OCI-LY1 (cell line): Measurements from ENCODE around the gene HGFAC.

ENCODE experiments used
- H2AFZ ChIP-seq: fragments of 200-600 bp; sonication (generic), shearing (Covaris generic); 2 replicates; pipeline ENCODE4 v1.6.0; 2014; ENCODE audit warnings: antibody characterized with exemption, mild to moderate bottlenecking, low read length
- H3F3A ChIP-seq: fragments of 200-600 bp; sonication (generic), shearing (Covaris generic); 2 replicates; pipeline ENCODE4 v1.6.0; 2014; ENCODE audit warnings: mild to moderate bottlenecking, antibody characterized with exemption, low read length, moderate library complexity; ENCODE audit not compliant: insufficient read depth
- H3K27ac ChIP-seq: fragments of 200-600 bp; sonication (generic); 2 replicates; pipeline ENCODE4 v1.5.1; 2014; ENCODE audit warnings: low read length, mixed run types, mild to moderate bottlenecking, low read depth; ENCODE audit not compliant: poor library complexity, severe bottlenecking
- H3K27me3 ChIP-seq: fragments of 200-600 bp; sonication (generic); 2 replicates; pipeline ENCODE4 v1.6.0; 2014; ENCODE audit warnings: antibody characterized with exemption, mild to moderate bottlenecking, low read length, moderate library complexity; ENCODE audit not compliant: insufficient read depth
- H3K36me3 ChIP-seq: fragments of 200-600 bp; sonication (generic); 2 replicates; pipeline ENCODE4 v1.6.1; 2014; ENCODE audit warnings: mild to moderate bottlenecking, antibody characterized with exemption, low read length, moderate library complexity, mixed read lengths; ENCODE audit not compliant: insufficient read depth
- H3K4me1 ChIP-seq: fragments of 200-600 bp; sonication (generic); 2 replicates; pipeline ENCODE4 v1.5.1; 2014; ENCODE audit warnings: mild to moderate bottlenecking, low read length, moderate library complexity; ENCODE audit not compliant: insufficient read depth, severe bottlenecking
- H3K4me2 ChIP-seq: fragments of 200-600 bp; sonication (generic), shearing (Covaris generic); 2 replicates; pipeline ENCODE4 v1.6.1; 2014; ENCODE audit warnings: low read length
- H3K4me3 ChIP-seq: fragments of 200-600 bp; sonication (generic); 2 replicates; pipeline ENCODE4 v1.5.1; 2014; ENCODE audit warnings: low read length, low read depth, mild to moderate bottlenecking, mixed read lengths; ENCODE audit not compliant: poor library complexity, severe bottlenecking
- H3K79me2 ChIP-seq: fragments of 200-600 bp; shearing (Covaris generic); 2 replicates; pipeline ENCODE4 v1.6.1; 2016; ENCODE audit warnings: mixed run types, low read length, mixed read lengths; ENCODE audit not compliant: insufficient read depth
- H3K9ac ChIP-seq: fragments of 200-600 bp; sonication (generic), shearing (Covaris generic); 2 replicates; pipeline ENCODE4 v1.6.1; 2014; ENCODE audit warnings: mild to moderate bottlenecking, low read length, mixed read lengths
- H3K9me2 ChIP-seq: fragments of 200-600 bp; sonication (generic), shearing (Covaris generic); 2 replicates; pipeline ENCODE4 v1.6.1; 2014; ENCODE audit warnings: low read depth, mild to moderate bottlenecking, low read length, mixed read lengths
- H3K9me3 ChIP-seq: fragments of 200-600 bp; shearing (Covaris generic); 2 replicates; pipeline ENCODE4 v1.6.1; 2014; ENCODE audit warnings: low read length, mixed read lengths
- H4K20me1 ChIP-seq: fragments of 200-600 bp; sonication (generic), shearing (Covaris generic); 2 replicates; pipeline ENCODE4 v1.6.0; 2016; ENCODE audit warnings: mild to moderate bottlenecking, low read length; ENCODE audit not compliant: insufficient read depth
- EZH2 ChIP-seq: fragments of 200-600 bp; sonication (generic), shearing (Covaris generic); IDR thresholded peaks from 2 replicates; pipeline ENCODE4 v1.8.0; 2017; ENCODE audit warnings: borderline replicate concordance, mixed run types, mild to moderate bottlenecking, antibody characterized with exemption, low read length, moderate library complexity, mixed read lengths
- TF ChIP-seq, protein P1 (sequence below): fragments of 200-600 bp; sonication (generic), shearing (Covaris generic); IDR thresholded peaks from 2 replicates; pipeline ENCODE4 v1.5.1; 2017; ENCODE audit warnings: mild to moderate bottlenecking, antibody characterized with exemption, low read length, moderate library complexity, mixed read lengths

HGFAC gene

DNA sequence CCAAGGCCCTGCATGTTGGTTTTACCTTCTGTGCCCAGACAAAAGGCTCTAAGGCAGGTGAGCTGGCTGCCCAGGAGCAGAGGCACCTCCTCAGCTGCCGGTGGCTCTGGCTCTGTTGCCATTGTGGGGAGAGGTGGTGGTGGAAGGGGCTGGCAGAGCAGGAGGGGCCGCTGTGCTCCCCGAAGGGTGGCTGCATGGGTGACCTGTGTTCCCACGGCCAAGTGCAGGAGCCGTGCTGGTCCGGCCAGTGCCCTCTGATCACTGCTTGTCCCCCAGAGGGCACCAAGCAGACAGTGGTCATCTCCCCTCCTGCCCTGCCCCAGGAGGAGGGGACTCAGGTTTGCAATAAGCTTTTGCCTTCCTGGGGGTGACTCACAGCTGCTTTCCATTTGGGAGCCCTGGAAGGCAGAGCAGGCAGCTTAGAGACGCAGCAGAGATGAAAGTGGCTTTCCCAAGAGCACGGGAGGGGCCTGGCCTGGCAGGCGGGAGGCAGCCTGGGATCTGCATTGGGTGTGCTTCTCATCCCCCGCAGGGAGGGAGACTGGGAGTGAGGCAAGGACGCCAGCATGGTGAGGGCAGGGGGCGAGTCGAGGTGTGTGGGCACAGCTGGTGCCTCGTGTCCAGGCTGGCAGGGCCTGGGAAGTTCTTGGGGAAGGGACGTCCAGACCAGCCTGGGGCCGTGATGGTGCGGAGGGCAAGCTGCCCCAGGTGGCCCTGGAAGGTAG is 50.1 kb downstream of the HGFAC start:
- H3K4me1 ChIP-seq = no peaks in the 10 kb centered on the region
- no peak for TF ChIP-seq EZH2
- TF ChIP-seq, protein P1, sequence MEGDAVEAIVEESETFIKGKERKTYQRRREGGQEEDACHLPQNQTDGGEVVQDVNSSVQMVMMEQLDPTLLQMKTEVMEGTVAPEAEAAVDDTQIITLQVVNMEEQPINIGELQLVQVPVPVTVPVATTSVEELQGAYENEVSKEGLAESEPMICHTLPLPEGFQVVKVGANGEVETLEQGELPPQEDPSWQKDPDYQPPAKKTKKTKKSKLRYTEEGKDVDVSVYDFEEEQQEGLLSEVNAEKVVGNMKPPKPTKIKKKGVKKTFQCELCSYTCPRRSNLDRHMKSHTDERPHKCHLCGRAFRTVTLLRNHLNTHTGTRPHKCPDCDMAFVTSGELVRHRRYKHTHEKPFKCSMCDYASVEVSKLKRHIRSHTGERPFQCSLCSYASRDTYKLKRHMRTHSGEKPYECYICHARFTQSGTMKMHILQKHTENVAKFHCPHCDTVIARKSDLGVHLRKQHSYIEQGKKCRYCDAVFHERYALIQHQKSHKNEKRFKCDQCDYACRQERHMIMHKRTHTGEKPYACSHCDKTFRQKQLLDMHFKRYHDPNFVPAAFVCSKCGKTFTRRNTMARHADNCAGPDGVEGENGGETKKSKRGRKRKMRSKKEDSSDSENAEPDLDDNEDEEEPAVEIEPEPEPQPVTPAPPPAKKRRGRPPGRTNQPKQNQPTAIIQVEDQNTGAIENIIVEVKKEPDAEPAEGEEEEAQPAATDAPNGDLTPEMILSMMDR = no peak
- H2AFZ ChIP-seq = no peak overlapping the region
- no peaks in the 10 kb centered on the region for H3K9me3 ChIP-seq
- H3K79me2 ChIP-seq = no peaks in the 10 kb centered on the region
- H3K9ac ChIP-seq = no peak overlapping the region
- H4K20me1 ChIP-seq = no peaks in the 10 kb centered on the region
- no peaks in the 10 kb centered on the region for H3K27me3 ChIP-seq
- H3F3A ChIP-seq = no peaks in the 10 kb centered on the region
- no peaks in the 10 kb centered on the region for H3K9me2 ChIP-seq
- no peaks in the 10 kb centered on the region for H3K36me3 ChIP-seq
- no peak overlapping the region for H3K27ac ChIP-seq
- no peak overlapping the region for H3K4me3 ChIP-seq
- H3K4me2 ChIP-seq = no peak overlapping the region

DNA sequence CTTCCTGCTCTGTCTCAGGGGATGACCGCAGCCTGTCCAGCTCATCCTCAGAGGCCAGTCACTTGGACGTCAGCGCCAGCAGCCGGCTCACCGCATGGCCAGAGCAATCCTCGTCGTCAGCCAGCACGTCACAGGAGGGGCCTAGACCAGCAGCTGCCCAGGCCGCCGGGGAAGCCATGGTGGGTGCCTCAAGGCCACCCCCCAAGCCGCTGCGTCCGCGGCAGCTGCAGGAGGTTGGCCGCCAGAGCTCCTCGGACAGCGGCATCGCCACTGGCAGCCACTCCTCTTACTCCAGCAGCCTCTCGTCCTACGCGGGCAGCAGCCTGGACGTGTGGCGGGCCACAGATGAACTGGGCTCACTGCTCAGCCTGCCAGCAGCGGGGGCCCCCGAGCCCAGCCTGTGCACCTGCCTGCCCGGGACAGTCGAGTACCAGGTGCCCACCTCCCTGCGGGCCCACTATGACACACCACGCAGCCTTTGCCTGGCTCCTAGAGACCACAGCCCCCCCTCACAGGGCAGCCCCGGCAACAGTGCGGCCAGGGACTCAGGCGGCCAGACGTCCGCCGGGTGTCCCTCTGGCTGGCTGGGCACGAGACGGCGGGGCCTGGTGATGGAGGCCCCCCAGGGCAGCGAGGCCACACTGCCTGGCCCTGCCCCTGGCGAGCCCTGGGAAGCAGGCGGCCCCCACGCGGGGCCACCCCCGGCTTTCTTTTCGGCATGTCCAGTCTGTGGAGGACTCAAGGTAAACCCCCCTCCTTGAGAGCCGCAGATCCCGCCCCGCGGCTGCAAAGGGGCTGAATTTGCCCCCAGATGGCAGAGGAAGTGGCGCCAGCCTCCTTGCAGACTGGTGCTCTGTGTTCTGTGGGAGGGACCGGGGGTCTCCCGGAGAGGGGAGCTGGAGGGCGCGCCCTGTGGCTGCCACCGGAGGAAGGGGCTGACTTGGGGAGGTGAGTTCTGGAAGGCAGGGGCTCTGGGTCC is 51.3 kb downstream of the HGFAC start:
- Histone ChIP-seq H3K9ac (no peak overlapping the region), H3K9me3 (no peaks in the 10 kb centered on the region), H3K27me3 (no peaks in the 10 kb centered on the region), H3K36me3 (no peaks in the 10 kb centered on the region), H3K27ac (no peak overlapping the region), H3K4me3 (no peak overlapping the region), H3K9me2 (no peaks in the 10 kb centered on the region), H3K4me1 (no peaks in the 10 kb centered on the region), H4K20me1 (no peaks in the 10 kb centered on the region), H3K79me2 (no peaks in the 10 kb centered on the region), H2AFZ (no peak overlapping the region), H3K4me2 (no peak overlapping the region), H3F3A (no peaks in the 10 kb centered on the region)
- TF ChIP-seq, protein P1 = no peak
- TF ChIP-seq EZH2 = no peak

DNA sequence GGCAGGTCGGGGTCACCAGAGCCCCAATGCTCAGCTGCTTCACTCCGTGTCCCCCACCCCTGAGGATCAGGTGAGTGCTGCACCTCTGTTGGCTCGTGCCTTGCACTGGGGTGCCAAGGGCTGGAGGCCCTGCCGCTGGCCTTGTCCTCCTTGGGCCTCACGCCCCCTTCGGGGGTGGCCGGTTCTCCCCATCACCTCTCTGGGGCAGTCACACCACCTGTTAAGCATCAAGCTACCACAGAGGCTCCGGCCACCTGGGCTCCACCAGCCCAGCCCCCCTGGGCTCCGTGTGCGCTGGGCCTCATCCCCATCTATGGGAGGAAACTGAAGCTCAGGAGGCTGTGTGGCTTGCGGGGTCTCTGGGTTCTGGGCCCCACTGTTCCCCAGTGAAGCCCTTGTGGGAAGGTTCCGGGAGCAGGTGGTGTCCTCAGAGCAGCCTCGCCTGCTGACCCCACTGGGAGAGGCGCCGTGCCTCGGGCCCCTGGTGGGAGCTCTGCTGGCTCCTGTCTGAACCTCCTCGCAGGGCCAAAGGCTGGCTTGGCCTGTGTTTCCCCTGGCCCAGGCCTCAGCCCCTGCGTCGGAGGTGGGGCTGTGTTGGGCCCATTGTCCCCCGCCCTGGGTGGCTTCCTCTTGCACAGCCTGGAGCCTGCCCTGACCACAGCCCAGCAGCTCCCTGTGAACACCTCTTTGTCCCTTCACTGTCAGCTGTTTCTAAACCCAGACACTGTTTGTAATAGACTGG is 52.1 kb downstream of the HGFAC start:
- Histone ChIP-seq H3F3A (no peaks in the 10 kb centered on the region), H3K27me3 (no peaks in the 10 kb centered on the region), H3K9ac (no peak overlapping the region), H3K9me3 (no peaks in the 10 kb centered on the region), H3K9me2 (no peaks in the 10 kb centered on the region), H4K20me1 (no peaks in the 10 kb centered on the region), H3K36me3 (no peaks in the 10 kb centered on the region), H3K79me2 (no peaks in the 10 kb centered on the region), H3K4me2 (no peak overlapping the region), H3K4me1 (no peaks in the 10 kb centered on the region), H3K4me3 (no peak overlapping the region), H2AFZ (no peak overlapping the region), H3K27ac (no peak overlapping the region)
- TF ChIP-seq EZH2 = no peak
- TF ChIP-seq, protein P1 = no peak
